Tibial artery (tissue), 4 donors: ENCODE measurements around the gene CEACAM6.

Experiments used
- DNase-seq, 2 donors: peaks; one replicate each; pipeline ENCODE4 v3.0.0-alpha.2; 2019
- H3K27ac ChIP-seq, 2 donors: fragments of 200-600 bp; sonication (generic) in 1 of 2; 1 replicate in 1 of 2; 2 replicates in 1 of 2; pipeline ENCODE4 v1.5.1; 2018 to 2019; ENCODE audit warnings: mild to moderate bottlenecking in 1 of 2
- H3K27me3 ChIP-seq, 2 donors: fragments of 200-600 bp; sonication (generic) in 1 of 2; one replicate each; pipeline versions ENCODE4 v1.5.1 to v1.6.0; 2016 to 2019
- H3K36me3 ChIP-seq, 3 donors: fragments of 200-600 bp; sonication (generic) in 2 of 3; one replicate each; pipeline ENCODE4 v1.5.1; 2016 to 2019; ENCODE audit warnings: mild to moderate bottlenecking in 2 of 3
- H3K4me1 ChIP-seq, 4 donors: fragments of 200-600 bp; sonication (generic) in 2 of 4; 1 replicate in 3 of 4; 2 replicates in 1 of 4; pipeline ENCODE4 v1.5.1; 2016 to 2019
- H3K4me3 ChIP-seq, 2 donors: fragments of 200-600 bp; sonication (generic) in 1 of 2; 1 replicate in 1 of 2; 2 replicates in 1 of 2; pipeline ENCODE4 v1.5.1; 2018 to 2019; ENCODE audit warnings: mild to moderate bottlenecking in 2 of 2
- H3K9me3 ChIP-seq, 3 donors: fragments of 200-600 bp; sonication (generic) in 1 of 3; one replicate each; pipeline ENCODE4 v1.5.1; 2016 to 2019
- intact Hi-C: fragments of 100-400 bp; cut with DNase I; formaldehyde crosslinking; loops from one replicate; pipeline ENCODE4 v1.15.0; 2023; ENCODE audit warnings: low total_unique reads
- TF ChIP-seq, protein P1 (sequence below), 2 experiments: fragments of 200-600 bp in 1 of 2; fragments of 450-650 bp in 1 of 2; IDR thresholded peaks; one replicate each; pipeline ENCODE4 v1.5.1; 2017 to 2019; ENCODE audit warnings: antibody characterized with exemption in 2 of 2, mild to moderate bottlenecking in 1 of 2, moderate library complexity in 1 of 2

Gene CEACAM6

DNA sequence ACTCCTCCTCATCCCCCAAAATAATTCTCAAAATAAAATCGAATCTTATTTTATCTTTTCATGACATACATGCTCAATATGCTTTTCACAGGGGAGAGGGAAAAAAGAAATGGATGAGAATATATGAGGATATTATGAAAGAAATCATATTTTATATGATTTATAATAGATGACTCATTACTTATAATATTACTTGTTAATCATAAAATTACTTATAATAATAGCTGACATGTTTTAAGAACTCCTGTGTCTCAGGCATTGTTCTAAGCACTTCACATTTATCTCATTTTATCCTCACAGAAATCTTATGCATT is 38.0 kb downstream of the CEACAM6 start:
- TF ChIP-seq, protein P1, sequence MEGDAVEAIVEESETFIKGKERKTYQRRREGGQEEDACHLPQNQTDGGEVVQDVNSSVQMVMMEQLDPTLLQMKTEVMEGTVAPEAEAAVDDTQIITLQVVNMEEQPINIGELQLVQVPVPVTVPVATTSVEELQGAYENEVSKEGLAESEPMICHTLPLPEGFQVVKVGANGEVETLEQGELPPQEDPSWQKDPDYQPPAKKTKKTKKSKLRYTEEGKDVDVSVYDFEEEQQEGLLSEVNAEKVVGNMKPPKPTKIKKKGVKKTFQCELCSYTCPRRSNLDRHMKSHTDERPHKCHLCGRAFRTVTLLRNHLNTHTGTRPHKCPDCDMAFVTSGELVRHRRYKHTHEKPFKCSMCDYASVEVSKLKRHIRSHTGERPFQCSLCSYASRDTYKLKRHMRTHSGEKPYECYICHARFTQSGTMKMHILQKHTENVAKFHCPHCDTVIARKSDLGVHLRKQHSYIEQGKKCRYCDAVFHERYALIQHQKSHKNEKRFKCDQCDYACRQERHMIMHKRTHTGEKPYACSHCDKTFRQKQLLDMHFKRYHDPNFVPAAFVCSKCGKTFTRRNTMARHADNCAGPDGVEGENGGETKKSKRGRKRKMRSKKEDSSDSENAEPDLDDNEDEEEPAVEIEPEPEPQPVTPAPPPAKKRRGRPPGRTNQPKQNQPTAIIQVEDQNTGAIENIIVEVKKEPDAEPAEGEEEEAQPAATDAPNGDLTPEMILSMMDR (IDR thresholded peaks at IDR 0.05) = no peak
- H3K9me3 ChIP-seq = no peaks in the 10 kb centered on the region
- H3K27ac ChIP-seq = no peak overlapping the region
- intact Hi-C loops = no loop called here
- no peak overlapping the region for H3K4me3 ChIP-seq
- DNase-seq = no peak
- no peaks in the 10 kb centered on the region for H3K36me3 ChIP-seq
- peaks cover 0 to 31% of the 10 kb centered on the region in 2 donors for H3K27me3 ChIP-seq
- no peaks in the 10 kb centered on the region for H3K4me1 ChIP-seq

DNA sequence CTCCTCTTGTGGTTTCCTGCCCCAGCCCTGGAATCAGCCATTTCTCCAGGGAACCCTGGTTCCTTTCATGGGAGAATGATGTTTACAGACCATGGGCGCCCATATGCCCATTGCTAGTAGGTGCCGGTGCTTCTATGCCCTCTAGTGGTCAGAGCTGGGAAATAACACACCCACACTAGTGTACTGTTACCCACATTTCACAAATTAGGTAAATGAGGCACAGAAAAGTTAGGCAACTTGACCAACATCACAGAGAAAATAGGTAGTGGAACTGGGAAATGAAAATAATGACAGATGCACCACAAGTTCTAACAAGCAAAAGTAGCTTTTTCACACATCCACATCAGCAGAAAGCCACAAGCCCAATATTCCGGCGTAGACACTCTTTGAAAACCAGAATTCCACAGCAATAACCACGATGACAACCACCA is 39.7 kb downstream of the CEACAM6 start:
- DNase-seq = peak in 1 of 2 donors; percentile 51

DNA sequence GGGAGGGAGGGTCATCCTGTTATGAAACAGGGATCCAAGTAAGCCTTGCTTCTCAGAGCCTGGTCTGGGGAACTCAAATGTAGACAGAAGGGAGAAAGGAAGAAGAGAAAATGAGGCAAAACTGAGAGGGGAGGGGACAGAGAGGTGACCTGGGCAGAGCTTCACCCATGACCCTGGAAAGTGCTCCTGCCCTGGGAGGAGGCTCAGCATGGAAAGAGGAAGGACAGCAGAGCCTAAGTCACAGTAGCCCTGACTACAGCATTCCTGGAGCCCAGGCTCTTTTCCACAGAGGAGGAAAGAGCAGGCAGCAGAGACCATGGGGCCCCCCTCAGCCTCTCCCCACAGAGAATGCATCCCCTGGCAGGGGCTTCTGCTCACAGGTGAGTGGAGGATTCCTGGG is 41.0 kb downstream of the CEACAM6 start, which contains the start of gene CEACAM3:
TSS of gene CEACAM3 (plus strand) at position 226 of the 400 bp plus-strand sequence. CDS start at position 317, 91 bp downstream.
- no peak for DNase-seq
- no peak within 1 kb of the TSS for H3K27ac ChIP-seq
- intact Hi-C loops = no loop called here
- H3K4me3 ChIP-seq = no peak within 1 kb of the TSS
- H3K36me3 ChIP-seq = no peaks in the 10 kb centered on the region
- no peaks in the 10 kb centered on the region for H3K4me1 ChIP-seq
- H3K27me3 ChIP-seq = peaks cover 0 to 30% of the 10 kb centered on the region in 2 donors
- H3K9me3 ChIP-seq = no peaks in the 10 kb centered on the region
- TF ChIP-seq, protein P1 (IDR thresholded peaks at IDR 0.05) = no peak

More for the DNA sequence above, 39.7 kb downstream of the CEACAM6 start:
- Histone ChIP-seq H3K27ac (no peak overlapping the region), H3K9me3 (no peaks in the 10 kb centered on the region), H3K4me1 (no peaks in the 10 kb centered on the region), H3K36me3 (no peaks in the 10 kb centered on the region), H3K4me3 (no peak overlapping the region), H3K27me3 (peaks cover 0 to 32% of the 10 kb centered on the region in 2 donors)
- TF ChIP-seq, protein P1 (IDR thresholded peaks at IDR 0.05) = peak; percentile 55 to 57
- intact Hi-C loops = no loop called here

DNA sequence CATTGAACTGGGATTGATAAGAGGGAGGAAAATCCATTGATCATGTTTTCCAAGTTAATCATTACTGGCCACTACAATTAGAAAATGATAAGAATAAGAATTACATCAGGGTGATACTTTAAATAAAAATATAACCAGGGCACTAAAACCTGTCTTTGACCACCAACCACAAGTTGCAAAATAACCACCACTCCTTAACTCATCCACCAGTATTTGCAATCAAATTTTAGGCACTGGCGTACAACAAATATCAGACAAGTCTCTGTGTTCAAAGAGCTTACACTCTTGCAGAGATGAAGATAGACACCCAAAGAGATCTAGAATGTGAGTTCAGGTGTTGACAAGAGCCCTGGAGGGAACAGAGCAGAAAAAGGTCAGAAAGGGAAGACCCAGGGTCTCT is 41.6 kb downstream of the CEACAM6 start:
- no peaks in the 10 kb centered on the region for H3K36me3 ChIP-seq
- intact Hi-C loops = no loop called here
- TF ChIP-seq, protein P1 (IDR thresholded peaks at IDR 0.05) = no peak
- no peaks in the 10 kb centered on the region for H3K4me1 ChIP-seq
- peaks cover 0 to 29% of the 10 kb centered on the region in 2 donors for H3K27me3 ChIP-seq
- no peak overlapping the region for H3K4me3 ChIP-seq
- no peaks in the 10 kb centered on the region for H3K9me3 ChIP-seq
- no peak for DNase-seq
- no peak overlapping the region for H3K27ac ChIP-seq

DNA sequence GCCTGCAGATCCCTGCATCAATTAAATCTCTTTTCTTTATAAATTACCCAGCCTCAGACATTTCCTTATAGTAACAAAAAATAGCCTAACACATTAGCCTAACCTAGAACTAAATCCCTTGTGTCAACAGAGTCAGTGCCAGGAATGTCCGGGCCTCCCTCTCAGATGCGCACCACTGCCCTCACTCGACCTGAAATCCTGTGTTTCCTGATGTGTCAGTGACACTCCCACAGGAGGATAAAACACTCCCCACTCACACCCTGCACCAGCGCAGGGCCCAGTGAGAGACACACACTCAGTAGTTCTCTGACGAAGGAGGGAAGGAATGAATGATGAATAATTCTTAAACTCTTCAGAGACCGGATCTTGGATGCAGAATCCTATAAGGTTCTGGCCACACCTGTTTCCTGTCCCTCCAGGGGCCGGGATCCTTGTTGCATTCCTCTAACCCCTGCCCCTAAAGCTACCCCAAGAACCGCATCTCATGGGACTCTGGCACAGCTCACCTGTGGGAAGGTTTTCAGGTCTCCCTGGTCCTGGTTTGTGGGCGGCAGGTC is 44.2 kb downstream of the CEACAM6 start:
- H3K27ac ChIP-seq = no peak overlapping the region
- intact Hi-C loops = no loop called here

More for the DNA sequence above, 44.2 kb downstream of the CEACAM6 start:
- no peaks in the 10 kb centered on the region for H3K36me3 ChIP-seq
- DNase-seq = no peak
- H3K27me3 ChIP-seq = peaks cover 0 to 20% of the 10 kb centered on the region in 2 donors
- no peaks in the 10 kb centered on the region for H3K9me3 ChIP-seq
- no peak overlapping the region for H3K4me3 ChIP-seq
- H3K4me1 ChIP-seq = no peaks in the 10 kb centered on the region
- TF ChIP-seq, protein P1 (IDR thresholded peaks at IDR 0.05) = no peak
